ENCODE measurements around the gene SRXN1.

GRCh38 chr20:641516-641875 is 11.5 kb downstream of the SRXN1 start:
- TF ChIP-seq EZH2 (IDR thresholded peaks at IDR 0.05; ENCODE audit: insufficient read depth, poor library complexity, severe bottlenecking): no peak
- TF ChIP-seq EZH2phosphoT487 (IDR thresholded peaks at IDR 0.05; ENCODE audit: insufficient read depth, low read depth): no peak
